HG03520 (cell line): Measurements from ENCODE around the gene SPPL3.
"Not testable (repeated sequence)": the region's sequence is repeated elsewhere in the genome, so short reads cannot be mapped to it uniquely, and the experiment has no call there.

ENCODE experiments used
- ATAC-seq: cut with Tn5 transposase; IDR thresholded peaks from one replicate; pipeline ENCODE4 v1.9.1; 2021; ENCODE audit warnings: mild to moderate bottlenecking, moderate library complexity; ENCODE audit not compliant: unreplicated experiment

Gene SPPL3, protein sequence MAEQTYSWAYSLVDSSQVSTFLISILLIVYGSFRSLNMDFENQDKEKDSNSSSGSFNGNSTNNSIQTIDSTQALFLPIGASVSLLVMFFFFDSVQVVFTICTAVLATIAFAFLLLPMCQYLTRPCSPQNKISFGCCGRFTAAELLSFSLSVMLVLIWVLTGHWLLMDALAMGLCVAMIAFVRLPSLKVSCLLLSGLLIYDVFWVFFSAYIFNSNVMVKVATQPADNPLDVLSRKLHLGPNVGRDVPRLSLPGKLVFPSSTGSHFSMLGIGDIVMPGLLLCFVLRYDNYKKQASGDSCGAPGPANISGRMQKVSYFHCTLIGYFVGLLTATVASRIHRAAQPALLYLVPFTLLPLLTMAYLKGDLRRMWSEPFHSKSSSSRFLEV

GRCh38 chr12:120904197-120904773, at the start of gene SPPL3:
Gene SPPL3 (minus strand): TSS chr12:120904358. CDS start chr12:120903867, 491 bp downstream.
- ATAC-seq = peak; percentile 55

DNA sequence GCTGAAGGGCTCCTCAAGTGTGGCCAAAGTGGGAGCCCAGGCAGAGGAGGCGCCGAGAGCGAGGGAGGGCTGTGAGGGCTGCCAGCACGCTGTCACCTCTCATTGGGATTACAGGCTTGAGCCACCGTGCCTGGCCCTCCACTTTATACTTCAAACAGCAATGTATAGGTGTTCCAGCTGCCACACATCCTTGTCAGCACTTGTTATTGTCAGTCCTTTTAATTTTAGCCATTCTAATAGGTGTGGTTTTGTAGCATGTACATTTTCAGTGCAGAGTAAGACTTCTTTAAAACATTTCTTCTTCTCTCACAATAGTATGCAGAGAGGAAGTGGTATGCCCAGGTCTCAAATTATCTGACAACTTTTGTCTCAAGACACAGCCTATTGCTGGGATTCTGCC, 46.6 kb upstream of the SPPL3 start:
- no peak for ATAC-seq

GRCh38 chr12:120950260-120950799, 46.2 kb upstream of the SPPL3 start:
- ATAC-seq = not testable (repeated sequence)

- ATAC-seq = not testable (repeated sequence)
These were observed 41.4 kb upstream of the SPPL3 start for GRCh38 chr12:120945516-120945915.

- no peak for ATAC-seq
These were observed 40.6 kb upstream of the SPPL3 start for GRCh38 chr12:120944645-120945217.

DNA sequence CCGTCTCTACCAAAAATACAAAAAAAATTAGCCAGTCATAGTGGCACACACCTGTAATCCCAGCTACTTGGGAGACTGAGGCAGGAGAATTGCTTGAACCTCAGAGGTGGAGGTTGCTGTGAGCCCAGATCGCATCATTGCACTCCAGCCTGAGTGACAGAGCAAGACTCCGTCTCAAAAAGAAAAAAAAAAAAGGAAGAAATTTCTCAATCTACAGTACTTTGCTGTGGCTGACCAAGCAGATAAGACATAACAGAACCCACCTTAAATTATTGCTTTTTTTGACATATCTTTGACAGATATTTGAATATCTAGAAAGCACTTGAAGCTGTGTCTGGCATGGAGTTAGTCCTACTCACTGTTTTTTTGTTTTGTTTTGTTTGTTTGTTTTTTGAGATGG, 39.3 kb upstream of the SPPL3 start:
- ATAC-seq = no peak

GRCh38 chr12:120941846-120942405, 37.8 kb upstream of the SPPL3 start:
- ATAC-seq = no peak

DNA sequence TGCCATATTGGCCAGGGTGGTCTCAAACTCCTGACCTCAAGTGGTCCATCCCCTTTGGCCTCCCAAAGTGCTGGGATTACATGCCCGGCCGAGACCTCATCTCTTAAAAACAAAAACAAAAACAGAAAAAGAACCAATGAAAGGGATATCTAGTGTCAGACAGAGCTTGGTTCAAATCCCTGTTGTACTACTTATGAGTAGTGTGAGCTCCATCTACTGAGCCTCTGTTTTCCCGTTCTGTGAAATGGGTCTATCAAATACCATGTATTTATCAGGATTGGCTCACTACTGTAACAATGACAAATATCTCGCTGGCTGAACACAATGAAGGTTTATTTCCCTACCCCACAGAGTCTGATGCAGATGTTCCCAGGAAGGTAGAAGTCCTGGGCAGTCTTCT, 37.3 kb upstream of the SPPL3 start:
- ATAC-seq = no peak

DNA sequence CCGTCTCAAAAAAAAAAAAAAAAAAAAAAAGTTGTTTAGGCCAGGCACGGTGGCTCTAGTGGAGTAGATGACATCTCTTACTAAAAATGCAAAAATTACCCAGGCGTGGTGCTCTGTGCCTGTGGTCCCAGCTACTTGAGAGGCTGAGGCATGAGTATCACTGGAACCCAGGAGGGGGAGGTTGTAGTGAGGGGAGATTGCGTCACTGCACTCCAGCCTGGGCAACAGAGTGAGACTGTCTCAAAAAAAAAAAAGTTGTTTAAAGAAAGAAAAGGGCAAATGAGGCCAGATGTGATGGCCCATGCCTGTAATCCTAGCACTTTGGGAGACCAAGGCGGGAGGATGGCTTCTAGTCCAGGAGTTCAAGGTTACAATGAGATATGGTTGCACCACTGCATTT, 36.6 kb upstream of the SPPL3 start:
- no peak for ATAC-seq

- ATAC-seq = no peak
These were observed 35.8 kb upstream of the SPPL3 start for GRCh38 chr12:120940006-120940405.

GRCh38 chr12:120939523-120939922, 35.4 kb upstream of the SPPL3 start:
- ATAC-seq = no peak

GRCh38 chr12:120938496-120938895, 34.3 kb upstream of the SPPL3 start:
- no peak for ATAC-seq

GRCh38 chr12:120936197-120936596, 32.0 kb upstream of the SPPL3 start:
- no peak for ATAC-seq

- ATAC-seq = no peak
These were observed 29.6 kb upstream of the SPPL3 start for GRCh38 chr12:120933786-120934185.

GRCh38 chr12:120932956-120933526, 28.9 kb upstream of the SPPL3 start:
- no peak for ATAC-seq

DNA sequence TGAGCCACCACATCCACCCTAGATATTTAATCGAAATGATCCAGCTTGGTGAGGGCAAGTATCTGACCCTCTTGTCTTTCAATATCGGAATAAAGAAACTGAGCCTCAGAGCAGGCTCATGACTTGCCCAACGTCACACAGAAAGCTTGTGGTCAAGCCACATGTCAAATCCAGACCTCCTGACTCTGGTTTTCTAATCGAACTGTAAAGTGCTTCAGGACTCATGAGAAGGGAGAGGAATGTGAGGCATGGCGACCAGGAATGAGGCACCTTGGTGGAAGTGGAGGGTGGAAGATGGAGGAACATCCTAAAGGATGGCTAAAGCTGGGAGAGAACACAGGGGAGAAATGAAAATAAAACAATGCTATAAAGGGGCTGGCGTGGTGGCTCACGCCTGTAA, 27.9 kb upstream of the SPPL3 start:
- no peak for ATAC-seq

DNA sequence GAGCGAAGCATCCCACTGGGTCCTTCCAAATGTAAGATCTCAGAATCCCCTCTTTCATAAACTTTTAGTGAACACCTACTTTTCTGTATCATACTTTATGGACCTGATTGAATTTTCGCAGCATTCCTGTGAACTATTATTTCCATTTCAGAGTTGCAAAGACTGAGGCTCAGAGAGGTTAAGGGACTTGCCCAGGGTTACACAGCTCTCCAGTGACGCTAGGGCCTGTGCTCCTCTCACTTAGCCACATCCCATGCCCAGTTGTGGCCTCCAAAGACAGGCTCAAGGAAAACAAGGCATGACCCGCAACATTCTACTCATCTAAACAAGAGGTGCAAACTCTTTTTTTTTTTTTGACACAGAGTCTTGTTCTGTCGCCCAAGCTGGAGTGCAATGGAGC, 25.9 kb upstream of the SPPL3 start:
- no peak for ATAC-seq

DNA sequence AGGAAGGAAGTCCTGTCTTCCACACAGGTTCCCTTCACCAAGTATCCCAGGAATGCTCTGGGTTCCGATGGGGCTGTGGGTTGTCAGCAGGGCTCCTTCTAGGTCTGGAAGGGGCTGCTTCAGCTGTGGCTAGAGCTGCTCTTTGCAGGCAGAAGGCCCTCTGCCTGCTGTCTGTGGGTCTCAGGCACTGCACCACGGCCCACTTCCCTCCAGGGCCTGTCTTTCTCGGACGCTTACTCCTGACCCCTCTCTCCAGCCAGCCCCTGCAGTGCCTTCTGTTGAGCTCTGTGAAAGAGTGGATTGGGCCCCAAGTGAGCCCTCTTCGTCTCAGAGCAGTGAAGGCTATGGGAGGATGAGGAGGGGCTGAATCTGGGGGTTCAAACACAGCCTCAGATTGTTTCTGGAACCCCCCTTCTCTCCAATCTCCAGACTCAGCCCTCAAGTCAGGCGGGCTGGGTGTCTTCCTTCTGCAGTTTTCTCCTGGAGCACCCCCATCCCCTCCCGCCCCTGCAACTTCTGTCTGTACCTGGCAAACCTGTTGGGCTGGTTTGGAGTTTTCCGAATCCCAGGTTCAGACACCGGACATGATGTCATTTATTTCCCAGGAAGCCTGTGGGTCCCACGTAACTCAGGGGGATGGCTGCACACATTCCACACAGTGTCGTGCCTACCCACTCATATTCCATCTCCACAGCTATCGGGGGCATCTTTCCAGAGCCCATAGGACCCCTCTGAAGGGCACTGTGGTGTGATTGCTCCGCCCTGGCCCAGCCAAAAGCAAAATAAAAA, 24.9 kb upstream of the SPPL3 start:
- ATAC-seq = no peak

GRCh38 chr12:120925740-120926563, 21.8 kb upstream of the SPPL3 start:
- ATAC-seq = no peak

DNA sequence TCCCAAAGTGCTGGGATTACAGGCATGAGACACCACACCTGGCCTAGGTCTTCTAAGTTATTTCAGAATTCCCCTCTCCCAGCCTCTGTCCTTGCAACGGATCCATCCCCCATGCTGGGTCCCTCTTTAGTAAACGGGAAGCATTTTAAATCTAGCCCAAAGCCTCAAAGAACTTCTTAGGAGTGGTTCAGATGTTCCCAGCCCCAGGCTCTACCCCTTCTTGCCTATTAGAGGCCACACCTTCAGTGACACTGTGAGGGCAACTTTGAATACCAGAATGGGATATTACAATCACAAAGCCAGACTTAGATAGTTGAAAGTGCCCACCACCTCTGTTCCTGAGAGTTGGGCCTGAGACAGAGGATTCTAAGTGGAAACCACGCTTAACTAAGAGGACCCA, 18.1 kb upstream of the SPPL3 start:
- ATAC-seq = no peak
